ENCODE data around the gene OR5J2. TPM values are rescaled to one million over a fixed set of nuclear protein-coding genes. Genes with fewer than 3 reads are reported as not detected.

OR5J2 gene
- total RNA-seq, 1 experiment from 2014 or later = not detected

DNA sequence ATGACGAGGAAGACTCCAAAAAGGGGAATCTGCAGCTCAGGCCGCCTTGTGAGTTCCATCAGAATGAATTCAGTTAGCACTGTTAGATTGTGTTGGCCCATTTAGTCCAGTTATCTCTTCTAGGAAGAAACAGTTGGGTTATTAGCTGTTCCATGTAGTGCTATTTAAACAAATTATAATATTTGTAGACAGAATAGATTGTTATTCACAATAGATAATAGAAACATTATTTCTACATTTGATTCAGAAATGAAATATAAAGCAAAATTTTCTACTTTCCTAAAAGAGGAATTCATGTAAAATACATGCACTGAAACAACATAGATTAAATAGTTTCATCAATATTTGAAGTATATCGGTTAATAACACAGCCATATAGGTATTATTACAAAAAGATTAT lies 16.2 kb upstream of the OR5J2 start, which contains the start of gene OR8K5:
OR8K5 (minus strand) TSS at position 101 of the 400 bp plus-strand sequence; CDS start at position 101, 0 bp downstream.
- Mint-ChIP-seq H3K27ac (ENCODE audit: unreplicated experiment) (no peak within 1 kb of the TSS), H3K27me3 (ENCODE audit: unreplicated experiment) (no peaks in the 10 kb centered on the region)
- CTCF ChIA-PET = no interaction called here

DNA sequence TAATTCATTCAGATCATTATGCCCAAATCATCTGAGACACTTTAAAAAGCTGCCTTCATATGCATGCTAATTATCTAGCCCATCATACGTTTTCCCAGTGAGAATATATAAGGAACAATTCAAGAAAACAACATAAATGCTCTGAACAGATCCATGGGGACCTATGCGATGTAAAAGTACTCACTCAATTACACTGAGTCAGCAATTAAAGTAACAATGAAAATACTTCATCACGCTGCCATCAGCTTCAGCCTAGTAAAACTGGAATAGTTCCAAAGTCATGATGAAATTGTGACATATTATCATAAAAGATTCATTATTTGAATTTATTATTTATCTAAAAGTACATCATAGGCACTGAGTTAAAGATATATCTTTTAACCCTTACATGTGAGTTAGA lies 12.6 kb upstream of the OR5J2 start:
- H3K4me1 Mint-ChIP-seq (ENCODE audit: low read depth, unreplicated experiment) = no peaks in the 10 kb centered on the region
- intact Hi-C loops (cut with micrococcal nuclease; ENCODE audit: unreplicated experiment) = no loop called here
- CTCF ChIA-PET = no interaction called here
- H3K4me3 Mint-ChIP-seq (ENCODE audit: low read depth, unreplicated experiment) = no peak overlapping the region
- no peaks in the 10 kb centered on the region for H3K27me3 Mint-ChIP-seq (ENCODE audit: unreplicated experiment)
- no peak for DNase-seq
- TF ChIP-seq, protein P1, sequence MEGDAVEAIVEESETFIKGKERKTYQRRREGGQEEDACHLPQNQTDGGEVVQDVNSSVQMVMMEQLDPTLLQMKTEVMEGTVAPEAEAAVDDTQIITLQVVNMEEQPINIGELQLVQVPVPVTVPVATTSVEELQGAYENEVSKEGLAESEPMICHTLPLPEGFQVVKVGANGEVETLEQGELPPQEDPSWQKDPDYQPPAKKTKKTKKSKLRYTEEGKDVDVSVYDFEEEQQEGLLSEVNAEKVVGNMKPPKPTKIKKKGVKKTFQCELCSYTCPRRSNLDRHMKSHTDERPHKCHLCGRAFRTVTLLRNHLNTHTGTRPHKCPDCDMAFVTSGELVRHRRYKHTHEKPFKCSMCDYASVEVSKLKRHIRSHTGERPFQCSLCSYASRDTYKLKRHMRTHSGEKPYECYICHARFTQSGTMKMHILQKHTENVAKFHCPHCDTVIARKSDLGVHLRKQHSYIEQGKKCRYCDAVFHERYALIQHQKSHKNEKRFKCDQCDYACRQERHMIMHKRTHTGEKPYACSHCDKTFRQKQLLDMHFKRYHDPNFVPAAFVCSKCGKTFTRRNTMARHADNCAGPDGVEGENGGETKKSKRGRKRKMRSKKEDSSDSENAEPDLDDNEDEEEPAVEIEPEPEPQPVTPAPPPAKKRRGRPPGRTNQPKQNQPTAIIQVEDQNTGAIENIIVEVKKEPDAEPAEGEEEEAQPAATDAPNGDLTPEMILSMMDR (IDR thresholded peaks at IDR 0.05; ENCODE audit: unreplicated experiment) = no peak
- no TSS peak for BruUV-seq (replicated peaks)
- H3K9me3 Mint-ChIP-seq (ENCODE audit: low read depth, unreplicated experiment) = peaks cover 12% of the 10 kb centered on the region
- H3K27ac Mint-ChIP-seq (ENCODE audit: unreplicated experiment) = no peak overlapping the region
- H3K36me3 Mint-ChIP-seq (ENCODE audit: insufficient read depth, unreplicated experiment) = no peaks in the 10 kb centered on the region

More for the DNA sequence above, 16.2 kb upstream of the OR5J2 start, which contains the start of gene OR8K5:
- no TSS peak for BruUV-seq (replicated peaks)
- H3K4me1 Mint-ChIP-seq (ENCODE audit: low read depth, unreplicated experiment) = no peaks in the 10 kb centered on the region
- TF ChIP-seq, protein P1 (IDR thresholded peaks at IDR 0.05; ENCODE audit: unreplicated experiment) = no peak
- DNase-seq = no peak
- H3K36me3 Mint-ChIP-seq (ENCODE audit: insufficient read depth, unreplicated experiment) = no peaks in the 10 kb centered on the region
- intact Hi-C loops (cut with micrococcal nuclease; ENCODE audit: unreplicated experiment) = no loop called here
- H3K4me3 Mint-ChIP-seq (ENCODE audit: low read depth, unreplicated experiment) = no peak within 1 kb of the TSS
- H3K9me3 Mint-ChIP-seq (ENCODE audit: low read depth, unreplicated experiment) = peaks cover 8% of the 10 kb centered on the region

DNA sequence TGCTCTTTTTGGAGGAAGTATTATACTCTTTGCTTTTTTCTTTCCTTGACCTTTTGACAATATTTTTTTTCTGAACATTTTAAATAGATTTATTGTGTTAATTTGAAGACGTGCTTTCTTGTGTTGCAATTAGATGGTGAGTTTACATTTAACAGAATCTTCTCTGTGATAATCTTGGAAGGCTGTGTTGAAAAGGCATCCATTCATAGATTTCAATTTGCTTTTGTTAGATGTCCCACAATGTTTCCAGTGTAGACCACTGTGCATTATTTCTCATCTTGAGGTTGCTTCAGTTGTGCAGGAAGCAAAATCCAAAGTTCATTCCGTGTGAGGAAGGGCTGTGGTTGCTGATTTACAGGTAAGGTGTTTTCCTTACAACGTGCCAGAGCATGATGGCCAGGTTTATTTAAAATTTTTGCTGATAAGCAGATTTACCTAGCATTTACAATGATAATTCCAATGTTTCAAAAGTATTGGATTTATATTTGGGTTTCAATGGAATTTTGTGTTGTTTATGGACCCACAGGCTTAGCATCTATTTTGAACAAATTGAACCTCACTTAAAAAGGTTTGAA lies 4.1 kb upstream of the OR5J2 start:
- no peak for DNase-seq

DNA sequence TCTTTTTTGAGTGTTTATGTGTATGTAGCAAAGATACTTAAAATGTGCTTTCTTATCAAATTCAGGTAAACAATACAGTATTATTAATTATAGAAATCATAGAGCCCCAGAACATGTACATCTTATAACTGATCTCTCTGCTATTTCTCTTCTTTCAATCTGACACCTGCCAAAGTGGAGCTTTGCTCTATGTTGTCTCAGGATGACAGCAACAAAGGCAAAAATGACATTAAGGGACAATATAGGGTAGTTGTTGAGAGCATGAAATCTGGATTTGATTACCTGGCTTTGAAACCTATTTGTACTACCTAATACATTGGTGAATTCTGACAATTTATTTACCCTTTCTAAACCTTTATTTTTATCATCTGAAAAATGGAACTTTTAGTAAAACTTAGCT lies 7.0 kb downstream of the OR5J2 start:
- no peaks in the 10 kb centered on the region for H3K36me3 Mint-ChIP-seq (ENCODE audit: insufficient read depth, unreplicated experiment)
- DNase-seq = no peak
- H3K9me3 Mint-ChIP-seq (ENCODE audit: low read depth, unreplicated experiment) = peaks cover 19% of the 10 kb centered on the region
- TF ChIP-seq, protein P1 (IDR thresholded peaks at IDR 0.05; ENCODE audit: unreplicated experiment) = no peak
- no peaks in the 10 kb centered on the region for H3K4me1 Mint-ChIP-seq (ENCODE audit: low read depth, unreplicated experiment)
- H3K27me3 Mint-ChIP-seq (ENCODE audit: unreplicated experiment) = no peaks in the 10 kb centered on the region
- no peak overlapping the region for H3K4me3 Mint-ChIP-seq (ENCODE audit: low read depth, unreplicated experiment)
- intact Hi-C loops (cut with micrococcal nuclease; ENCODE audit: unreplicated experiment) = no loop called here
- no TSS peak for BruUV-seq (replicated peaks)
- no peak overlapping the region for H3K27ac Mint-ChIP-seq (ENCODE audit: unreplicated experiment)
- CTCF ChIA-PET = no interaction called here

More for the DNA sequence above, 4.1 kb upstream of the OR5J2 start:
- no TSS peak for BruUV-seq (replicated peaks)
- TF ChIP-seq, protein P1 (IDR thresholded peaks at IDR 0.05; ENCODE audit: unreplicated experiment) = no peak
- Mint-ChIP-seq H3K36me3 (ENCODE audit: insufficient read depth, unreplicated experiment) (no peaks in the 10 kb centered on the region), H3K27me3 (ENCODE audit: unreplicated experiment) (no peaks in the 10 kb centered on the region), H3K4me1 (ENCODE audit: low read depth, unreplicated experiment) (no peaks in the 10 kb centered on the region), H3K4me3 (ENCODE audit: low read depth, unreplicated experiment) (no peak overlapping the region), H3K27ac (ENCODE audit: unreplicated experiment) (no peak overlapping the region), H3K9me3 (ENCODE audit: low read depth, unreplicated experiment) (peaks cover 11% of the 10 kb centered on the region)
- CTCF ChIA-PET = no interaction called here
- intact Hi-C loops (cut with micrococcal nuclease; ENCODE audit: unreplicated experiment) = no loop called here

Measured in Calu3 (cell line).